HG02571 (cell line): ENCODE results near the gene NCOA3.
"Not testable (repeated sequence)": the region's sequence is repeated elsewhere in the genome, so short reads cannot be mapped to it uniquely, and the experiment has no call there.

Source experiments
- ATAC-seq: cut with Tn5 transposase; IDR thresholded peaks from one replicate; pipeline ENCODE4 v1.9.1; 2021; ENCODE audit warnings: mild to moderate bottlenecking, moderate library complexity; ENCODE audit not compliant: unreplicated experiment

The NCOA3 gene

GRCh38 chr20:47559141-47559540 lies 57.5 kb downstream of the NCOA3 start:
- no peak for ATAC-seq

GRCh38 chr20:47561180-47561579 lies 59.5 kb downstream of the NCOA3 start:
- ATAC-seq, result no peak

GRCh38 chr20:47561603-47562583 lies 60.2 kb downstream of the NCOA3 start:
- no peak for ATAC-seq

- no peak for ATAC-seq
These were observed 64.6 kb downstream of the NCOA3 start for GRCh38 chr20:47566269-47566668.

DNA sequence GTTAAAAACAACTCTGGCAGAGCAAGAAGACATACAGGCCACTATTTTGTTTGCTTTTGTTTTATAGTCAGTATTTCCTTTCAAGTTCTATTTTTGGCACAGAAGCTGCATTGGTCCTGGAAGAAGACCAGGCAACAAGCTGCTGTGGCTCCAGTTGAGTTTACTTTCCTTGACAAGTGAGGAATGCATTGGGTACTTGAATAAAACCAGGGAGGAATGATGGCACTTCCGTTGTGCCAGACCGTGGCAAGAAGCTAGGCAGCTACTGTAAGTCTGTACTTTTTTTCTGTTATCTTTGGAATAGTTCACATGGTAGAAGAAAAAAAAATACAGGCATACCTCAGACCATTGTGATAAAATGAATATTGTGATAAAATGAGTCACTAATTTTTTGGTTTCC lies 66.3 kb downstream of the NCOA3 start:
- ATAC-seq, result no peak

DNA sequence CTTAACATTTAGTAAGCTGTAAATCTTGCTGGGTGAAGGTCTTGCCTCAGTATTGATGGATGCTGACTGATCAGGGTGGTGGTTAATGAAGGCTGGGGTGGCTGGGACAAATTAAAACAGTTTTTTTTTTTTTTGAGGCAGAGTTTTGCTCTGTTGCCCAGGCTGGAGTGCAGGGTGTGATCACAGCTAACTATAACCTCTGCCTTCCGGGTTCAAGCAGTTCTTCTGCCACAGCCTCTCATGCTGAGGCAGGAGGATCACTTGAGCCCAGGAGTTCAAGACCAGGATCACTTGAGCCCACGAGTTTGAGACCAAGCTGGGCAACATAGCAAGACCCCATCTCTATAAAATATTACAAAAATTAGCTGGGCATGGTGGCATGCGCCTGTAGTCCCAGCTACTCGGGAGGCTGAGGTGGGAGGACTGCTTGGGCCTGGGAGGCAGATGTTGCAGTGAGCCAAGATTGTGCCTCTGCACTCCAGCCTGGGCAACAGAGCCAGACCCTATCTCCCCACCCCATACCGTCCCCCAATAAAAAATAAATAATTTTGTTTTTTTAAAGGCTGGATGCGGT lies 67.2 kb downstream of the NCOA3 start:
- no peak for ATAC-seq

DNA sequence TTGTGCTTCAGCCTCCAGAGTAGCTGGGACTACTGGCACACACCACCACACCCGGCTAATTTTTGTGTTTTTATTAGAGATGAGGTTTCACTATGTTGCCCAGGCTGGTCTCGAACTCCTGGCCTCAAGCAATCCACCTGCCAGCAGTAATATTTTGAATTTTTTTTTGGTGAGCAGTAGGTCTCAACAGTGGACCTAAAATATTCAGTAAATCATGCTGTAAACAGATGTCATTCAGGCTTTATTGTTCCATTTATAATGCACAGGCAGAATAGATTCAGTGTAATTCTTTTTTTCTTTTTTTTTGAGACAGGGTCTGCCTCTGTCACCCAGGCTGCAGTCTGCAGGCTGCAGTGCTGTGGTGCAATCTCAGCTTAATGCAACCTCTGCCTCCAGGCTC lies 69.7 kb downstream of the NCOA3 start:
- no peak for ATAC-seq

- no peak for ATAC-seq
These were observed 70.5 kb downstream of the NCOA3 start for GRCh38 chr20:47572105-47572729.

DNA sequence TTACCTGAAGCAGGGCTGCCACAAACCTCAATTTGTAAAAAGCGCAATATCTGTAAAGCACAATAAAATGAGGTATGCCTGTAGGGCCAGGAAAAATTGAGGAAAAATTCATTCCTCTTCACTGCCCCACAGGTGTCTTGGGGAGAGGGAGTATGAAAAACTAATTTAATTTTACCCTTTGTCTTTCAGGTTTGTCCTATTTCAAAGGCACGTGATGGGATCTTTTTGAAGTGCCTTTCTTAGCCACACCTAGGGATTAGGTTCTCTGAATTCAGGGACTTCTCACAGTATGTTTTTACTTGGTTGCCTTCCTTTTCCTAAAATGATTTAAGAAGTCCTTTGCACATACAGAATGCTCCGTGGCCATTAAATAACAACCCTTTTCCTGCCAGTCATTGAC lies 71.9 kb downstream of the NCOA3 start:
- ATAC-seq, result no peak

DNA sequence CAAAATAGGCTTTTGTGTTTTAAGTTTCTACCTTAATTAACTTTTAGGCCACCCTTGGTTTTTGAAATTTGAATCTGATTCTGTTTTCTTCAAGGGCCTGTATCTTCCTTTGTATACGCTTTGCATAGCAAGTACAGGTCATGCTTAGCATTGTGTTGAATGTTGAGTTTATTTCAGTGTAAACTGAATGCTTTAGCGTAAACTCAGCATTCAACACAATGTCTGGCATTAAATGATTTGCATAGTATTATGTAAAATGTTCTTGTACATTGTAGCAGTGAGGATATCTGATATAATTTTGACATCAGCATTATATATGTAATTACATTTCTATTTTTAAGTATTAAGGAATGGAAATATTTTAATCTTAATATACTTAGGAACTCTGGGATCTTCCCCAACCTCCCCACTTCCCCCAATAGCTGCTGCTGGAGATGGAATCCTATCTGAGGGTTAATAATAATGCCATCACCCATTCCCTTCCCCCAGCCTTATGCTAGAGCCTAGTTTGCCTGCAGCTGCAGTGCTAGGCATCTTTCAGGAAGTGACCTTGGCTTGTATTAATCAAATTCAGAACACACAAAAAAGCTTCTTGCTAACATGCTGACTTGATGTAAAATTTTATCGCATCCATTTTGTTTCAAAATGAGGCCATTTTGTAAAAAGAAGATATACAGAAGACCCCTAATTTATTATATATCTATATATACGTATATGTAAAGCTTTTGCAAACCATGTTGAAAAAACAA lies 73.1 kb downstream of the NCOA3 start:
- ATAC-seq, result no peak

DNA sequence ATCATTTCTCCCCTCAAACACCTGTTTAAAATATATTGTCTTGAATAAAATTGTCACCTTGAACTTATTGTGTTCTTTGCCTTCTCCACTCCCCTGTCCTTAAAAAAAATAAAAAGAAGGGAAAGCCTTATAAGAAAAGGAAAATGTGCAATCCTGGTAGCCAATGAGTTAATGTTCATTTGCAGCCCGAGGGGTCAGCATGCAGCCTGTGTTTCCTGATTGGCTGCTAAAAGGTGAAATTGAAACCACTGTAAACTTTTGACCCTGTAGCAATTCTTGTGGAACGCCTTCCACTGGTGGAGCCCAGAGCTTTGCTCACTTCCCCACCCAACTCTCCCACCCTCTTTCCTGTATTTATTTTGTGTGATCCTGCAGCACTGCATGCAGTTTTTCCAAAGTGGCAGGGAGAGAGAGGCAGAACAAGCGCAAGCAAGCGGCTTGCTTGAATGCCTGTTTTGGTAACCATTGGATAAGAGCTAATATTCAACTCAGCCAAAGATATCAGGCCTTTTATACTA lies 74.9 kb downstream of the NCOA3 start:
- no peak for ATAC-seq

GRCh38 chr20:47577314-47577713 lies 75.6 kb downstream of the NCOA3 start:
- no peak for ATAC-seq

DNA sequence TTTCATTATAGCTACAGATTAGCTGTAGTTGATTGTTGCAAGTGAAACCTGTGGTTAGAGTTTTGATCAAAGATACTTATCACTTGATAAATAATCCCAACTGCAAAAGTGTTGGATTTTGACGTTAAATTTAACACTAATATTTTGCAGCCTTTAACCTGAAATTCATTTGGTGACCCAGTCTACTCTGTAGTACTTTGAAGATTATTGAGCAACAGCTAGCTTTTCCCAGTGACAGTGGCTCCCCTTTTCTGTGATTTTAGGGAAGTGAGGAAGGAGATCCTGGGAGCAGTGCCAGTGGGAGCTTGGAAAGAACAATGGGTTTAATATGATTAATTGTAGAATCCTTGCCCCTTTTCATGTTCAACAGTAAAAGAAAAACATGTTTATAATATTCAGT lies 76.9 kb downstream of the NCOA3 start:
- ATAC-seq, result no peak

- not testable (repeated sequence) for ATAC-seq
These were observed 79.0 kb downstream of the NCOA3 start for GRCh38 chr20:47580686-47581085.

DNA sequence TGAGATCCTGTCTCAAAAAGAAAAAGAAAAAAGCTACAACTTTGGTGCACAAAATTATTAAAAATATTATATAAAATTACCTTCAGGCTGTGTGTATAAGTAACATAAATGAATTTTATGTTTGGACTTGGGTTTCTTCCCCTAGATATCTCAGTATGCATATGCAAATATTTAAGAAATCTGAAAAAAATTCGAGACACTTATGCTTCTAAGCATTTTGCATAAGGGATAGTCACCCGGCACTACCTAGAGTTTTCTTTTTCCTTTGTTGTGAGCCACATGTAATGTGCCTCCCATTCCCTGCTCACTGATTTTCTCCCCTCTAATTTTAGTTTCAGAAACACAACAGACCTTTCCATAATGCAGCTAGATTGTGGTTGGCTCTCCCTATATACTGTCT lies 79.4 kb downstream of the NCOA3 start:
- ATAC-seq, result no peak

- ATAC-seq, result no peak
These were observed 81.9 kb downstream of the NCOA3 start for GRCh38 chr20:47583551-47583950.

GRCh38 chr20:47585087-47585747 lies 83.5 kb downstream of the NCOA3 start:
- no peak for ATAC-seq

DNA sequence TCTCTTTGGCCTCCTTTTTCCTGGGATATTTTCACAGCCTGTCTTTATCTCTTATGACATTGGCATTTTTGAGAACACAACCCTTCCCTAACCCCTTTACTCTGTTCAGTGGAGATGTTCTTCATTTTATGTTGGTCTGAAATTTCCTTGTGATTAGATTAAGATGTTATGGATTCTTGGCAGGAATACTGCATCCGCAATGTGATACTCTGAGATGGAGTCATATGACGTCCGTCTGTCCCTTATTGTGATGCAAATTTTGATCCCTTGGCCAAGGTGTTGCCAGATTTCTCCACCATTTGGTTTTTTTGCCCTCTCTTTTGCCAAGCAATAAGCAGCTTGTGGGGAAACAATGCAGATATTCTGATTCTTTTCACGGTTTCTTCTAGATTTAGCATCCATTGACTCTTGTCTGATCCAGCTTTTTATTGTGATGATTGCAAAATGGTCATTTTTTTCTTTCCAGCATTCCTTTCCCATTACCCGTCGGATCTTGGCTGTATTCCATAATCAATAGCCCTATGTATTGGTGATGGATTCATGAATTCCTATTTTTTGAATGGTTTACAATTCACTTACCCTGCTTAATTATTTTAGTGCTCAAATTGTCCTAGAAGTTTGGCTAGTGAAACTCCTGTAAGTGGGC lies 85.1 kb downstream of the NCOA3 start:
- no peak for ATAC-seq

DNA sequence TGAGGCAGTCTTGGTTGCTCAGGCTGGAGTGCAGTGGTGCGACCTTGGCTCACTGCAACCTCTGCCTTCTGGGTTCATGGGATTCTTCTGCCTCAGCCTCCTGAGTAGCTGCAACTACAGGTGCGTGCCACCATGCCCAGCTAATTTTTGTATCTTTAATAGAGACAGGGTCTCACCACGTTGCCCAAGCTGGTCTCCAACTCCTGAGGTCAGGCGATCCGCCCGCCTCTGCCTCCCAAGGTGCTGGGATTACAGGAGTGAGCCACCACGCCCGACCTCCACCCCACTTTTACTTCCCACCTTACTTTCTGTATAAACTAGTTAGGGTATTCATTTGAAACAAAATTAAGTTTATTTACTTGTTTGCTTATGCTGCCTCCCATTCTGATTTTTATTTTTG lies 86.5 kb downstream of the NCOA3 start:
- no peak for ATAC-seq

- ATAC-seq, result no peak
These were observed 89.5 kb downstream of the NCOA3 start for GRCh38 chr20:47591231-47591630.
